ELR (cell line): ENCODE data around the gene MKLN1.

Experiments
- DNase-seq: peaks from one replicate; pipeline ENCODE4 v3.0.0-alpha.2; 2015; ENCODE audit warnings: low read depth

The MKLN1 gene

GRCh38 chr7:131522325-131522930 is 194.8 kb downstream of the MKLN1 start:
- no peak for DNase-seq

- no peak for DNase-seq
Observed at GRCh38 chr7:131524115-131524514, 196.4 kb downstream of the MKLN1 start.

- DNase-seq: no peak
Observed at GRCh38 chr7:131524703-131525102, 197.0 kb downstream of the MKLN1 start.

GRCh38 chr7:131525820-131526219 is 198.1 kb downstream of the MKLN1 start:
- peak; percentile 58 for DNase-seq

GRCh38 chr7:131527456-131527855 is 199.8 kb downstream of the MKLN1 start:
- DNase-seq: no peak

- no peak for DNase-seq
Observed at GRCh38 chr7:131529179-131529578, 201.5 kb downstream of the MKLN1 start.

- DNase-seq: no peak
Observed at GRCh38 chr7:131529617-131530016, 201.9 kb downstream of the MKLN1 start.

- DNase-seq: no peak
Observed at GRCh38 chr7:131530137-131530536, 202.5 kb downstream of the MKLN1 start.

GRCh38 chr7:131532570-131533091 is 205.0 kb downstream of the MKLN1 start:
- no peak for DNase-seq

GRCh38 chr7:131533151-131533559 is 205.5 kb downstream of the MKLN1 start:
- no peak for DNase-seq

GRCh38 chr7:131533566-131534561 is 206.2 kb downstream of the MKLN1 start:
- DNase-seq: no peak

- no peak for DNase-seq
Observed at GRCh38 chr7:131536361-131536849, 208.7 kb downstream of the MKLN1 start.

GRCh38 chr7:131537571-131537978 is 209.9 kb downstream of the MKLN1 start:
- no peak for DNase-seq

- peak; percentile 78 for DNase-seq
Observed at GRCh38 chr7:131538071-131538812, 210.6 kb downstream of the MKLN1 start.

- DNase-seq: no peak
Observed at GRCh38 chr7:131538813-131539179, 211.1 kb downstream of the MKLN1 start.

GRCh38 chr7:131540491-131541162 is 213.0 kb downstream of the MKLN1 start:
- no peak for DNase-seq

- no peak for DNase-seq
Observed at GRCh38 chr7:131543298-131543697, 215.6 kb downstream of the MKLN1 start.

- DNase-seq: no peak
Observed at GRCh38 chr7:131544021-131544420, 216.3 kb downstream of the MKLN1 start.

GRCh38 chr7:131544449-131545301 is 217.0 kb downstream of the MKLN1 start:
- peak; percentile 65 for DNase-seq

GRCh38 chr7:131546126-131546525 is 218.4 kb downstream of the MKLN1 start:
- peak; percentile 49 for DNase-seq
